Duodenal mucosa (tissue), 2 donors: ENCODE results near the gene JUND.

ENCODE experiments used
- H3K27ac ChIP-seq: one replicate; pipeline ENCODE4 v1.7.0; 2013; ENCODE audit warnings: low read depth, low read length
- H3K27me3 ChIP-seq, 2 donors: one replicate each; pipeline ENCODE4 v1.7.0; 2013; ENCODE audit warnings: low read length in 2 of 2, control low read depth in 1 of 2; ENCODE audit not compliant: insufficient read depth in 2 of 2, control insufficient read depth in 1 of 2
- H3K36me3 ChIP-seq, 2 donors: one replicate each; pipeline ENCODE4 v1.7.0; 2013; ENCODE audit warnings: low read length in 2 of 2, control low read depth in 1 of 2; ENCODE audit not compliant: insufficient read depth in 2 of 2, control insufficient read depth in 1 of 2
- H3K4me1 ChIP-seq, 2 donors: one replicate each; pipeline ENCODE4 v1.7.0; 2013; ENCODE audit warnings: low read length in 2 of 2, control low read depth in 1 of 2; ENCODE audit not compliant: insufficient read depth in 2 of 2, control insufficient read depth in 1 of 2
- H3K4me3 ChIP-seq, 2 donors: one replicate each; pipeline ENCODE4 v1.7.0; 2013; ENCODE audit warnings: low read length in 2 of 2, low read depth in 1 of 2
- H3K9ac ChIP-seq, 2 donors: one replicate each; pipeline ENCODE4 v1.7.0; 2013; ENCODE audit warnings: low read length in 2 of 2, low read depth in 1 of 2
- H3K9me3 ChIP-seq, 2 donors: one replicate each; pipeline ENCODE4 v1.7.0; 2013; ENCODE audit warnings: low read length in 2 of 2, control low read depth in 1 of 2; ENCODE audit not compliant: control insufficient read depth in 1 of 2

Gene JUND

DNA sequence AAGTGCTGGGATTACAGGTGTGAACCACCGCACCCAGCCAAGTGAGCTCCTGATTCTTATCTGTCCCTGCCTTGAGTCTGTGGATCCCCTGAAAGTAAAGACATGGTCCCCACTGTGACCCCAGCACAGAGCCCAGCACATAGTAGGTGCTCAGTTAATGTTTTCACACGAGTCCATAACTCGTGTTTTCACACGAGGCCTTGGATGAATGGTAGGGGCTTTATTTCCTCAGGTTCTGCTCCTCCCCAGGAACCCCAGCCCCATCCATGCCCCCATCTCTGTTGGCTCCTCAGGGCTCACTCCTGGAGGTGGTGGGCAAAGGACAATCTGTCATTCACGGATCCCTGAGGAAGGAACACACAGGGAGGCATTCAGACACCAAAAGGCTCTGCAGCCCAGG lies 31.6 kb downstream of the JUND start:
- H3K36me3 ChIP-seq = no peaks in the 10 kb centered on the region
- no peaks in the 10 kb centered on the region for H3K9me3 ChIP-seq
- H3K4me3 ChIP-seq = no peak overlapping the region
- H3K27ac ChIP-seq = no peak overlapping the region
- peaks cover 13 to 15% of the 10 kb centered on the region in 2 donors for H3K4me1 ChIP-seq
- H3K27me3 ChIP-seq = no peaks in the 10 kb centered on the region
- H3K9ac ChIP-seq = no peak overlapping the region

DNA sequence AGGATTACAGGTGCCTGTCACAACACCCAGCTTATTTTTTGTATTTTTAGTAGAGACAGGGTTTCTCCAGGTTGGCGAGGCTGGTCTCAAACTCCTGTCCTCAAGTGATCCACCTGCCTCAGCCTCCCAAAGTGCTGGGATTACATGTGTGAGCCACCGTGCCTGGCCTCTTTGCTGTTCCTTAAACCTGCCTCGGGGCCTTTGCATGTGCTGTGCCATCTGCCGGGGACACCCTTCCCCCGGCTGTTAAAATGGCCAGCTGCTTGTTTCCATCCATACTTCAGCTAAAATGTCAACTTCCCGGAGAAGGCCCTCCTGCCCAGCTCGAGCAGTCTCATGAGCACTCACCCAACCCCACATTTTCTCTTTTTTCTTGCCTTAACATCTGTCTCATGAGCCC lies 36.1 kb downstream of the JUND start:
- no peaks in the 10 kb centered on the region for H3K27me3 ChIP-seq
- no peak overlapping the region for H3K4me3 ChIP-seq
- H3K9me3 ChIP-seq = no peaks in the 10 kb centered on the region
- H3K36me3 ChIP-seq = no peaks in the 10 kb centered on the region
- no peak overlapping the region for H3K27ac ChIP-seq
- H3K4me1 ChIP-seq = no peaks in the 10 kb centered on the region
- no peak overlapping the region for H3K9ac ChIP-seq

GRCh38 chr19:18239303-18239702 lies 42.1 kb downstream of the JUND start:
- no peak overlapping the region for H3K9ac ChIP-seq
- H3K9me3 ChIP-seq = no peaks in the 10 kb centered on the region
- no peak overlapping the region for H3K27ac ChIP-seq
- no peak overlapping the region for H3K4me3 ChIP-seq
- no peaks in the 10 kb centered on the region for H3K27me3 ChIP-seq
- H3K4me1 ChIP-seq = no peaks in the 10 kb centered on the region
- no peaks in the 10 kb centered on the region for H3K36me3 ChIP-seq

GRCh38 chr19:18234194-18234593 lies 47.2 kb downstream of the JUND start:
- H3K27me3 ChIP-seq = peaks cover 18 to 25% of the 10 kb centered on the region in 2 donors
- H3K9ac ChIP-seq = no peak overlapping the region
- H3K4me3 ChIP-seq = no peak overlapping the region
- no peak overlapping the region for H3K27ac ChIP-seq
- H3K9me3 ChIP-seq = peaks cover 0 to 4% of the 10 kb centered on the region in 2 donors
- no peaks in the 10 kb centered on the region for H3K4me1 ChIP-seq
- H3K36me3 ChIP-seq = no peaks in the 10 kb centered on the region

GRCh38 chr19:18233224-18233825 lies 48.1 kb downstream of the JUND start:
- H3K27me3 ChIP-seq = peaks cover 18 to 25% of the 10 kb centered on the region in 2 donors
- no peak overlapping the region for H3K4me3 ChIP-seq
- no peaks in the 10 kb centered on the region for H3K4me1 ChIP-seq
- no peak overlapping the region for H3K9ac ChIP-seq
- H3K9me3 ChIP-seq = peaks cover 0 to 4% of the 10 kb centered on the region in 2 donors
- no peaks in the 10 kb centered on the region for H3K36me3 ChIP-seq
- H3K27ac ChIP-seq = no peak overlapping the region

DNA sequence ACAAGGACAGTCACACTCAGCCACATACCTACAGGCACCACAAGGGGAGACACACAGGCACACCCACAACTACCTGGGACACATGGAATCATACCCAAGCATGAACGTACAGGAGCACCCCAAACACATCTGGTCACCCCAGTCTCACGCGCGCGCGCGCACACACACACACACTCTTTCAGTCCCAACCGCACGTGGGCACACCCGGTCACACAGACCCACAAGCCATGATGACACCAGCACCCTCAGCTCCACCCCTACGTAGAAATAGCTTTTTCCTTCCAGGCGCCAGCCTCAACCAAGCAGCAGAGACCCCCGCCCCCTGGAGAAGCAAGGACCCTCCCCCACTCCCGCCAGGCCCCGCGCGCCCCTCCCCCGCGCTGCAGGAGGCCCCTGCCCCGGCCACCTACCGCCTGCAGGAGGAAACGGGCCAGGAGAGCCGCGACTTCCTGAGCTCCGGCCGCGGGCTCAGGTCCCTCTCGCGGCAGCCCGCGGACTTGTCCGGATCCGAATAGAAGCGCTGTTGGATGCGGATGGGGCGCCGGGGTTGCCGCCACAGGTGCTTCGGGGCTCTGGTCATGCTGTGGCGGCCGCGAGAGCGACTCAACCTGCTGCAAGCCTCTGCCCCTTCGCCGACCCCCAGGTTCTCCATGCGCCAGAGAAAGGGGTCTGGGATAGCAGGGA lies 48.7 kb downstream of the JUND start:
- H3K27ac ChIP-seq = no peak overlapping the region
- H3K36me3 ChIP-seq = no peaks in the 10 kb centered on the region
- peaks cover 0 to 4% of the 10 kb centered on the region in 2 donors for H3K9me3 ChIP-seq
- no peaks in the 10 kb centered on the region for H3K4me1 ChIP-seq
- H3K27me3 ChIP-seq = peaks cover 18 to 25% of the 10 kb centered on the region in 2 donors
- H3K9ac ChIP-seq = no peak overlapping the region
- no peak overlapping the region for H3K4me3 ChIP-seq

DNA sequence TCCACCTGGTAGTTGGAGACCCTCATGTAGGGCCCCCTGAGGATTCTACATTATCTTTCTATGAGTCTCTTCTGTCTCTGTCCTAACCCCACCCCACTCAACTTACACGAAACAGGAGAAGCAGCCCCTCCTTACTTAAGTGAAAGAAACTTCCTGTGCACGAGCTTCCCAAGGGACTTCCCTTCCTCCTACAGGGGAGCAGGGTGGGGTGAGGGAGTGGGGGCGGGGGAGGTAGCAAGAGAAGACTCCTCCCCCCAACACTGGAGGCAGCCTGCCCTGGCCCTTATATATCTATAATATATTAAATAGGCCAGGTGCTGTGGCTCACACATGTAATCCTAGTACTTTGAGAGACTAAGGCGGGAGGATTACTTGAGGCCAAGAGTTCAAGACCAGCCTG lies 49.6 kb downstream of the JUND start:
- no peak overlapping the region for H3K9ac ChIP-seq
- no peak overlapping the region for H3K4me3 ChIP-seq
- H3K27ac ChIP-seq = no peak overlapping the region
- H3K27me3 ChIP-seq = peaks cover 20 to 31% of the 10 kb centered on the region in 2 donors
- H3K36me3 ChIP-seq = no peaks in the 10 kb centered on the region
- H3K4me1 ChIP-seq = no peaks in the 10 kb centered on the region
- H3K9me3 ChIP-seq = peaks cover 0 to 4% of the 10 kb centered on the region in 2 donors

- Histone ChIP-seq H3K27ac (no peak overlapping the region), H3K9me3 (peaks cover 0 to 4% of the 10 kb centered on the region in 2 donors), H3K36me3 (no peaks in the 10 kb centered on the region), H3K4me1 (no peaks in the 10 kb centered on the region), H3K4me3 (no peak overlapping the region), H3K27me3 (peaks cover 23 to 32% of the 10 kb centered on the region in 2 donors), H3K9ac (no peak overlapping the region)
Observed at GRCh38 chr19:18230941-18231734, 50.3 kb downstream of the JUND start.

DNA sequence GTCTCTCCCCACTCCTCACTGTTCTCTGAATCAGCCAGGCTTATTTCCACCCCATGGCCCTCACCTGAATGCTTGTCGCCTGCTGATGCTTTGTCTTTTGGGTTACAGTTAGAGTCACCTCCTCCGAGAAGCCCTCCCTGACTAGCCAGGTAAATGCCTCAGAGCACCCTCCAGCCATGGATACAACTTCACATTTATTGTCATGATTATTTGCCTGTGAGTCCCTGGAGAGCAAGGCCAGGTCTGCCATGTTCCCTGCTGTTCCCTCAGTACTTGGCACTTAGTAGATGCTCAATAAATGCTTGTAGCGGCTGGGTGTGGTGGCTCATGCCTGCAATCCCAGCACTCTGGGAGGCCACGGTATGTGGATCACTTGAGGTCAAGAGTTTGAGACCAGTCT lies 51.5 kb downstream of the JUND start:
- Histone ChIP-seq H3K9ac (no peak overlapping the region), H3K27ac (no peak overlapping the region), H3K4me3 (no peak overlapping the region), H3K36me3 (no peaks in the 10 kb centered on the region), H3K4me1 (peaks cover 4 to 10% of the 10 kb centered on the region in 2 donors), H3K27me3 (peaks cover 33 to 43% of the 10 kb centered on the region in 2 donors), H3K9me3 (peaks cover 0 to 4% of the 10 kb centered on the region in 2 donors)
